22Rv1 (cell line): ENCODE results near the gene CHFR.
"Not testable (repeated sequence)": the region's sequence is repeated elsewhere in the genome, so short reads cannot be mapped to it uniquely, and the experiment has no call there.

Experiments
- H3K27ac ChIP-seq: fragments of 450-650 bp; 2 replicates; pipeline ENCODE4 v1.5.1; 2017
- CTCF ChIP-seq: fragments of 450-650 bp; IDR thresholded peaks from 2 replicates; pipeline ENCODE4 v1.5.1; 2017; ENCODE audit warnings: mild to moderate bottlenecking
- ZFX ChIP-seq: fragments of 450-650 bp; IDR thresholded peaks from 2 replicates; pipeline ENCODE4 v1.6.1; 2017; ENCODE audit warnings: antibody characterized with exemption, borderline replicate concordance

Gene CHFR, protein sequence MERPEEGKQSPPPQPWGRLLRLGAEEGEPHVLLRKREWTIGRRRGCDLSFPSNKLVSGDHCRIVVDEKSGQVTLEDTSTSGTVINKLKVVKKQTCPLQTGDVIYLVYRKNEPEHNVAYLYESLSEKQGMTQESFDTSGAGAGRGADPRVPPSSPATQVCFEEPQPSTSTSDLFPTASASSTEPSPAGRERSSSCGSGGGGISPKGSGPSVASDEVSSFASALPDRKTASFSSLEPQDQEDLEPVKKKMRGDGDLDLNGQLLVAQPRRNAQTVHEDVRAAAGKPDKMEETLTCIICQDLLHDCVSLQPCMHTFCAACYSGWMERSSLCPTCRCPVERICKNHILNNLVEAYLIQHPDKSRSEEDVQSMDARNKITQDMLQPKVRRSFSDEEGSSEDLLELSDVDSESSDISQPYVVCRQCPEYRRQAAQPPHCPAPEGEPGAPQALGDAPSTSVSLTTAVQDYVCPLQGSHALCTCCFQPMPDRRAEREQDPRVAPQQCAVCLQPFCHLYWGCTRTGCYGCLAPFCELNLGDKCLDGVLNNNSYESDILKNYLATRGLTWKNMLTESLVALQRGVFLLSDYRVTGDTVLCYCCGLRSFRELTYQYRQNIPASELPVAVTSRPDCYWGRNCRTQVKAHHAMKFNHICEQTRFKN

DNA sequence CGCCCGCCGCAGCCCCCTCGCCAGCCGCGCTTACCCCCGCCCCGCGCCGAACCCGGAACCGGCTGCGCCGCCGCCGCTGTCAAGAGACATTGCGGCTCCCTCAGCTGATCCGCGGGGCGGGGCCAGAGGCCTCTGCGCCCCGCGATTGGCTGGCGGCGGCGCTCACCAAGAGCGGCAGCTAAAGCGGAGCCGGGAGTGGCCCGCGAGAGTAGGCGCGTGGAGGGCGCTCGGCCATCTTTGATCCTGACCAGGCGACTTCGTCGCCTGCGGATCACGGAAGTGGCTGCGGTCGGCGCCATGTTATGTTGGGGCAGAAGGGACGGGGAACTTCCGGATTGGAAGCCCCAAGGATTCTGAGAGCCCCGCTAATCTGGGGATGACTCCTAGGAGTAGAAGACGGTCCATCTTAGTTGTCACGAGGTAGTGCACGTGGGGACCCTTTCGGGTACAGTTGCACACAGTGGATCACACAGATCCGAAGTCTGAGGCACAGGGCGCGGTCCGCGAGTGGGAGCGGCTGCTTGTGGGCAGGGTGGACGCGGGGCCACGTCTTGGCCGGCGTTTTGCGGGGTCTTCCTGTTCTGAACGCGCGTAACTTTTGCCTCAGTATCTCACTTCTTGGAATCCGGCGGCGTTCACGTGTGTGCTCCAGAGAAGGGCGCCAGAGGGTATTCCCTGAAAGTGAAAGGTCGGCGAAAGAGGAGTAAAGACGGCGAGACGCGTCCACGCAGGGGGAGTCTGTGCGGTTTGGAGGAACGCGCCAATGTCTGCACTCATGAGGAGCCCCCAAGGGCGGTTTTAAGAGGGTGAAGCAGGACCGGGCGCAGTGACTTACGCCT lies at the start of gene CHFR:
CHFR (minus strand) TSS at position 93 of the 839 bp plus-strand sequence. CDS start 277 bp downstream, outside the sequence.
- TF ChIP-seq CTCF (no peak), ZFX (no peak)
- H3K27ac ChIP-seq = peak within 1 kb of the TSS; percentile 91

GRCh38 chr12:132936921-132937320 lies 49.5 kb upstream of the CHFR start:
- not testable (repeated sequence) for H3K27ac ChIP-seq

GRCh38 chr12:132936163-132936562 lies 48.8 kb upstream of the CHFR start:
- TF ChIP-seq CTCF (no peak), ZFX (no peak)

DNA sequence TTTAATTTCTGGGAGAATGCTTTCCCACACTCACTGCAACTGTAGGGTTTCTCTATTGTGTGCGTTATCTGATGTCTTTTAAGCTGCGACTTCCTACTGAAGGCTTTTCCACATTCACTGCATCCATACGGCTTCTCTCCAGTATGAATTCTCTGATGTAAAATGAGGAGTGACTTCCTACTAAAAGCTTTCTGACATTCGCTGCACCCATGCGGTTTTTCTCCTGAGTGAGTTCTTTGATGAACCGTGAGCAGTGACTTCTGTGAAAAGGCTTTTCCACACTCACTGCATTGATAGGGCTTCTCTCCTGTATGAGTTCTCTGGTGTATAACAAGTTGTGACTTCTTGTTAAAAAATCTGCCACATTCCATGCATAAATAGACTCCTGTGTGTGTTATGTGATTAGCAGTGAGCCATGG lies 39.0 kb upstream of the CHFR start:
- no peak for TF ChIP-seq CTCF
- no peak for TF ChIP-seq ZFX
- H3K27ac ChIP-seq = no peak overlapping the region

More at GRCh38 chr12:132936163-132936562, 48.8 kb upstream of the CHFR start:
- H3K27ac ChIP-seq = no peak overlapping the region

GRCh38 chr12:132925597-132926414 lies 38.4 kb upstream of the CHFR start:
- no peak overlapping the region for H3K27ac ChIP-seq

GRCh38 chr12:132924356-132924755 lies 37.0 kb upstream of the CHFR start:
- TF ChIP-seq ZFX (no peak), CTCF (no peak)
- no peak overlapping the region for H3K27ac ChIP-seq

More at GRCh38 chr12:132925597-132926414, 38.4 kb upstream of the CHFR start:
- TF ChIP-seq CTCF = no peak
- no peak for TF ChIP-seq ZFX

- no peak overlapping the region for H3K27ac ChIP-seq
- TF ChIP-seq ZFX = no peak
- TF ChIP-seq CTCF = no peak
These were observed 36.0 kb upstream of the CHFR start for GRCh38 chr12:132923356-132923909.
